Measurements from ENCODE around the gene PGM2L1.
A peak's percentile ranks its signal among the peaks of the same experiment; 100 is the strongest.
"Not testable (repeated sequence)": the region's sequence is repeated elsewhere in the genome, so short reads cannot be mapped to it uniquely, and the experiment has no call there.

Gene PGM2L1

GRCh38 chr11:74398244-74399159 is at the start of gene PGM2L1:
Gene PGM2L1, minus strand, starts transcription at chr11:74398433. Its CDS starts 272 bp downstream, at chr11:74398161.
- peak; percentile 97 for DNase-seq (ENCODE audit: low spot score)

GRCh38 chr11:74447720-74448119 is 49.5 kb upstream of the PGM2L1 start:
- no peak for DNase-seq (ENCODE audit: low spot score)

DNA sequence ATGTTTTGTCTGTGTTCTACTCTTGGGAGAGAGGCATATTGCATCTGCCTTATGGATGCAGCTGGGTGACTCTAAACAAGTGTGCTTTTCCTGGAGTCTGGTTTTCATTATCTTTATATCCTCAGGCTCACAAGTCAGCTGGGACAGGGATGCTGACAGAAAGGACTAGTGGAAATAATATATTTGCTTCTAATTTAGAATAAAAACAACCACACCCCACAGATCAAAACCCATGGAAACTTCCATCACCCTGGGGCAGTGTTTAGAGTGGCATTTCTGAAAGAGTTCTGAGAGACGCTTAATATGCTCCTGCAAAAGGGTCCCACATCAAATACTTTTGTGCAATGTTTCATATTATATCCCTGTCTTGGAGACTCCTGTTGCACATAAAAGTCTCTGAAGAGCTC is 48.3 kb upstream of the PGM2L1 start:
- no peak for DNase-seq (ENCODE audit: low spot score)

DNA sequence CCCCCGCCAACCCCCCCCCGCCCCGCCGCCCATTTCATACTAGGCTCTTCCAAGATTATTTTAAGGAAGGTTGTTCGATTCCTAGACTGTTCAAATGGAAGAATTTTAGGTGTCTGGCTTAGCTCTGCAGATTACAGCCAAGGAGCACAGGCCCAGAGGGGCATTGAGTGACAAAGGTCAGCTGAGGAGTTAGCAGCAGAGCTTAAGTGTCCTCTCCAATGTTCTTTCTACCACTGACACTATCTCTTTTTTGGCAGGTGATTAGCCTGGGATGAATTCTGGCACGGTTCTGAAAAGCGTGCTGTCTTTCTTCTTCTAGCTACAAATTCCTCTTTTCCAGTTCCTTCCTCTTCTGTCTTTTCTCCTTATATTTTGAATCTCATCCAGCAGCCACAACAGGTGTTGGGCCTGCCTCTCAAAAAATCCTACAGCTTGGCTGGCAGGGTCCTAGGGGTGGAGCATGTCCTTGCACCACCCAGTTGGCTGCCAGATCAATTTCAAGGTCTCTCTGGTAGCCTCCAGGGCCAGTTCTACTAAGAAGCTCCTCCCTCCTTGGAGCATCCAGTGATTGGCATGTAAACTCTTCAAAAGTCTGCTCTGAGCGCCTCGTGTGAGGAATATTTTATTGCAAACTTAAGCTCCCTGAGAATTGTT is 46.1 kb upstream of the PGM2L1 start:
- no peak for DNase-seq (ENCODE audit: low spot score)

DNA sequence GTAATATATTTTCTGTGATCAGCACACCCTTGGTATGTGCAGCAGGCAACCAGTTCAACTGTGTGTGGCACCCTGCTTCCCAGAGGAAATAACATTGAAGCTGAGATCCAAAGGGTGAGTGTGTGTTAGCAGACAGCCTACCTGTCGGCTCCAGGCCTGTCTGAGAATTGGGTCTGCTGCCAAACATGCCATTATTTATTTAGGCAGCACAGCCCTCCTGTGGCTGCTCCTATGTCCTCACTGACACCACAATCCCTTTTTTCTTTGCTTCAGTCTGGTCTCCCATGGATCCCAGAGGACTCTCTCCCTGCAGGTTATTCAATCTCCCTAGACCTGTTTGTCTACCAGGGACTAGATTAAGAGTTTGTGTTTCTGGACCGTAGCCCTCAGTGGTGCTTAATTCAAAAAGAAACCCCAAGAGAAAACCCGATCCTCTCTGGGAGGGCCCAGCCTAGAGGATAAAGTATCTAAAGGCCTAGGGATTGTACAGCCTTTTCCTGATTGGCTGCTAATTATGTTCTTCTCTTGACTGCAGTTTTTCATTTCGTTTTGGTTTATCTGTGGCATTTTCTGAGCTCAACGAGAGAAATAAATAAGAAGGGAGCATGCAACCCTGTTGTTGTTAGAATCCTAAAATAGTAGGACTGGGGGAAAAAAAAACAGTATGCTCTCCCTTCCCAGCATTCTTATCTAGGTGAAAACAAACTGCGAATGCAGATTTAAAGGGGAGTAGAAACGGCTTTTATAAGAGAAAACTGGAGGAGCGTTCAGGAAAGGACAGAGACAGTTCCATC is 45.0 kb upstream of the PGM2L1 start:
- no peak for DNase-seq (ENCODE audit: low spot score)

DNA sequence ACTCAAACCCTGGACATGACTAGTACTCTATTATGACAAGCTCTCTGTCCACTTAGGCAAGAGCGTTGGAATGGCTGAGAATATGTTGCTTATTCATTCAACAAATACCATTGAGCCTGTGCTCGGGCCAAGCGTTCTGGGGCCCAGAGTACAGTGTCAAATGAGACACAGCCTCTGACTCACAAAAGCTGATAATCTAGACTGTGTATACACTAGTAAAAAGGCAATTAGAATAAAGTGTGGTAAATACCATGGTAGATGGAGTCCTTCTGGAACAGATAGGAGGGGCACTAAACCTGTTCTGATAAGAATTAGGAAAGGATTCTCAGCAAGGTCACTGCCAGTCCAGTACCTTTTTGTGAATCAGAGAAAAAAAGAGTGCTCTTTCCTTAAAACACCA is 44.4 kb upstream of the PGM2L1 start:
- DNase-seq (ENCODE audit: low spot score) = no peak

- no peak for DNase-seq (ENCODE audit: low spot score)
Measured at GRCh38 chr11:74438681-74439080, 40.4 kb upstream of the PGM2L1 start.

DNA sequence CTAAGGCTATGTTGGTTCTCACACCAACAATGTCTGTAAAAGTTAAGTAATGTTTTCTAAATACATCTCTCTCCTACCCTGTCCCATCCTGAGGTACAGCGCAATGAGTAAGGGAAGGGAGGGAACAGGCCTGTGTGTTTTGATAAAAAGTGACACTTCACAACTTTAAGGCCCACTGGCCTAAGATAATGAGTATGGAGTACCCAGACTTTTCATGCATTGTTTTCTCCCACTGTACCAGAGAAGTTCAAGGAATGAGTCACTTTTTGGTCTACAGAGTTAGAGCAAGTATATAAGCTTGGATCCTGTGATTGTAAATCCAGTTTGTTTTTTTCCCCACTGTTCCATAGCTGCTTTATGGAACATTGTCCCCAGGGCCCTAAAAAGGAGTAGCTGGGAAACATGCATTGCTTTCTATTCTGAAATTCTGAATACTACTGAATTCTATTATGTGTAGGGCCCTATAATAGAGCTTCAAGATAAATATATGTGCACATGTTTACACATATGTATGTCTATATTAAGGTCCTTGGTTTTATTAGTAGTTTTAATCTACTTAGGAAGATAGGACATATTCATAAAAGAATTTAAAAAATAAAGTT is 39.3 kb upstream of the PGM2L1 start:
- no peak for DNase-seq (ENCODE audit: low spot score)

GRCh38 chr11:74434528-74434927 is 36.3 kb upstream of the PGM2L1 start:
- no peak for DNase-seq (ENCODE audit: low spot score)

- no peak for DNase-seq (ENCODE audit: low spot score)
Measured at GRCh38 chr11:74429205-74429604, 31.0 kb upstream of the PGM2L1 start.

- DNase-seq (ENCODE audit: low spot score) = no peak
Measured at GRCh38 chr11:74427384-74427886, 29.2 kb upstream of the PGM2L1 start.

DNA sequence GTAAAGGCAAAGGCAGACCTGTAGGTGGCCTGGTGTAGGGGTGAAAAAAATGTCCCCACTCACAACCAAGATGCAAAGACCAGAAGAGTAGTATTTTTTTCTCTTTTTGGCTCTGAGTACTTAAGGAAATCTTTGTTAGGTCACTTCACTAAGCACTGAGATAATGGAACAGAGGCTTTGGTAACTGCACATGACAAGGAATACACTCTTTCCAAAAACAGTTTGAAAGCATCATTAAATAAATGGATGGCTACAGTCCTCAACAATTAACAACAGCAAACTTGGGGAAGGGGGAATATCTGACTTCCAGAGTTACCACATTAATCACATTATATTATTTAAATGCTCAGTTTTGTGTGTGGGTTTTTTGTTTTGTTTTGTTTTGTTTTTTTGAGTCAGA is 26.9 kb upstream of the PGM2L1 start:
- no peak for DNase-seq (ENCODE audit: low spot score)

- peak; percentile 46 for DNase-seq (ENCODE audit: low spot score)
Measured at GRCh38 chr11:74418509-74418895, 20.3 kb upstream of the PGM2L1 start.

DNA sequence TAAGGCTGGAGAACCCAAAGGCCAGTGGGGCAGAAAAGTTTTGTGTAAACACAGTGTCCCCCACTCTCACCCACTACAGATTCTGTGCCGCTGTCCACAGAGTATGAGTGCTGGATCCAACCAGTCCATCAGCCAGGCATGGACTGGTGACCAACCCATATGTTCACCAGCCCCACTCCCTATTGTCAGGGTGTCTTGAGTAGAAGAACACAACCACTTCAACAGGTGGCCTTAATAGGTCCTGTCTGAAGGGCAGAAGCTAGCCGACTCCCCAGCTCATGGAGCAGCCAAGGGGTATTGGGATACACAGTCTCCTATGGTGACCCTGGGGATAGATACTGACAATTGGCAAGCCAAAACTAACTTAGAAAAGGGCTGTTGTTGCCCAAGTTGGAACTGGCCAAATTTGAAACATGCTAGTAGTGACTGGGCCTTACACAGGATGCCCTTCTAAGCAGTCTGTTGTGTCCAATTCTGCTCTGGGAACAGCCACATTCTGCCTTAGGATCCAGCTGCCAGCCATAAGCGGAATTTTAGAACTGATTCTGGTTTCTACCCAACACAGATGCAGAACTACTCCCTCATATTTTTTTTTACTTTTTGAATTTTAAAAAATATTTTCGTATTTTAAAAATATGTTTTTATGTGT is 19.8 kb upstream of the PGM2L1 start:
- DNase-seq (ENCODE audit: low spot score) = no peak

- DNase-seq (ENCODE audit: low spot score) = no peak
Measured at GRCh38 chr11:74417379-74417804, 19.2 kb upstream of the PGM2L1 start.

DNA sequence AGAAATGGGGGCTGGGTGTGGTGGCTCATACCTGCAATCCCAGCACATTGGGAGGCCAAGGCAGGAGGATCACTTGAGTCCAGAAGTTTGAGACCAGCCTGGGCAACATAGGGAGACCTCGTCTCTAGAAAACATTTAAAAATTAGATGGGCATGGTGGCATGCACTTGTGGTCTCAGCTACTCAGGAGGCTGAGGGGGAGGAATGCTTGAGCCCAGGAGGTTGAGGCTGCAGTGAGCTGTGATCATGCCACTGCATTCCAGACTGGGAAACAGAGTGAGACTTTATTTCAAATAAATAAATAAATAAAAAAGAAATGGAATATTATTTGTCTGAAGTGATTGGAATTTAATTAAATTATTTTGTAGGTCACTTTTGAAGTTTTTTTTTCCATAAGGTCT is 18.7 kb upstream of the PGM2L1 start:
- not testable (repeated sequence) for DNase-seq (ENCODE audit: low spot score)

GRCh38 chr11:74412733-74413359 is 14.6 kb upstream of the PGM2L1 start:
- DNase-seq (ENCODE audit: low spot score) = no peak

DNA sequence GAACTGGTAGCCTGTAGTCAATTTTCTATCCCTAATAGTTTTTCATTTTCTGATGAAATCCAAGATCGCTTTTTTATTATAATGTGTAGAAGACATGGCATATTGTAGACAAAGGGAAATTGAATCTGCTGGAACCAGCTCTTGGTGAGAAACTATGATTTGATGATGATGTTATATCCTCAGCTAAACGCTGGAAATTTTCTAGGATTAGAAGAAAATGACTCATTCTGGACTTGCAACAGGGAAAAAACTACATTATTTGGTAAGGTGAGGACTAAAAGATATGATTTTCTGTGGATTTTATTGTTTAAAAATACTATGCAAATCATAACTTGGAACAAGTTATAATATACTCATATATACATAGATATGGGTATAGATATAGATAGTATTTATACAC is 14.1 kb upstream of the PGM2L1 start:
- DNase-seq (ENCODE audit: low spot score) = no peak

GRCh38 chr11:74409633-74410032 is 11.4 kb upstream of the PGM2L1 start:
- no peak for DNase-seq (ENCODE audit: low spot score)

- no peak for DNase-seq (ENCODE audit: low spot score)
Measured at GRCh38 chr11:74403607-74404321, 5.5 kb upstream of the PGM2L1 start.

Measured in SW480 (cell line).